Stimulated activated CD8-positive, alpha-beta memory T cell treated with anti-CD3 and anti-CD28 coated beads, Interleukin-7, amount 100 ng/mL, for 4 hours (primary cell): ENCODE data around the gene KLF6.

Experiments
- DNase-seq, 2 donors: peaks; one replicate each; pipeline ENCODE4 v3.0.0-alpha.2; 2020; ENCODE audit warnings: low read depth in 2 of 2

The KLF6 gene

DNA sequence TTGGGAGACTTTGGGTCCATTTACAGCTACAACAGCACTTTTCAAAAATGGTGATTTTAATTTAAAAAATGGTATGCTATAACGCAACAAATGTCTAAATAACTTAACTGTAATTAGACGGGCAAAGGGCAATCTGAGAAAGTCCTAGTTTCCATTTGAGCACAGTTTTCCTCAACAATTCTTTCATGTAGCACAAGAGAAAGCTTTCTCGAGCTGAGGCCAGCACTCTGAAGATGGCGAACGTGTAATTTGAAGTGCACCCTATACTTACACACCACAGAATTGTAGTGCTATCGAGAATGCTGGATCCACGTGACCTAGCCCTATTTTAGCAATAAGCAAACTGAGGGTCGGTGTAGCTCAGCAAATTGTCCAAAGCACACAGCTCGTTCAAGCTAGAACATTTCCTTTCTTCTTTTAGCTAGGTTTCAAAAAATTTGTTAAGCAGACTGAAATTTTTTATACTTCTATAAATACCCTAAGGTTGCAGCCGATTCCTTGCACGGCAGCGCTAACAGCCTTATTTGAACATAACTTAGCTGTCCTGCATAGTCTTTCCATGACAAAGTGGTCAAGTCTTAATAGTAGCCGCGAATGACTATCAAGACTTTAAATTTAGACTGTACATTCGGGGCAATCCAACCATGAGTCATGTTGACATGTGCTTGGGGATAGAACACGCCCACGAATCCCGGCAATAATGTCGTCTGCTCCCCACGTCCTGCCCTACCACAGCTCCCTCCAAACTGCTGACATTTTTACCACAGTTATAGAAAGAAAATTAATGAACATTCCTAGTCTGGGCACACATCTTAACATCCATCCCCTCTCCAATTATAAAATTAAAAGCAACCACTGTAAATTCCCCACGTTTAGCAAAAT, 10.0 kb downstream of the KLF6 start:
- DNase-seq = no peak

DNA sequence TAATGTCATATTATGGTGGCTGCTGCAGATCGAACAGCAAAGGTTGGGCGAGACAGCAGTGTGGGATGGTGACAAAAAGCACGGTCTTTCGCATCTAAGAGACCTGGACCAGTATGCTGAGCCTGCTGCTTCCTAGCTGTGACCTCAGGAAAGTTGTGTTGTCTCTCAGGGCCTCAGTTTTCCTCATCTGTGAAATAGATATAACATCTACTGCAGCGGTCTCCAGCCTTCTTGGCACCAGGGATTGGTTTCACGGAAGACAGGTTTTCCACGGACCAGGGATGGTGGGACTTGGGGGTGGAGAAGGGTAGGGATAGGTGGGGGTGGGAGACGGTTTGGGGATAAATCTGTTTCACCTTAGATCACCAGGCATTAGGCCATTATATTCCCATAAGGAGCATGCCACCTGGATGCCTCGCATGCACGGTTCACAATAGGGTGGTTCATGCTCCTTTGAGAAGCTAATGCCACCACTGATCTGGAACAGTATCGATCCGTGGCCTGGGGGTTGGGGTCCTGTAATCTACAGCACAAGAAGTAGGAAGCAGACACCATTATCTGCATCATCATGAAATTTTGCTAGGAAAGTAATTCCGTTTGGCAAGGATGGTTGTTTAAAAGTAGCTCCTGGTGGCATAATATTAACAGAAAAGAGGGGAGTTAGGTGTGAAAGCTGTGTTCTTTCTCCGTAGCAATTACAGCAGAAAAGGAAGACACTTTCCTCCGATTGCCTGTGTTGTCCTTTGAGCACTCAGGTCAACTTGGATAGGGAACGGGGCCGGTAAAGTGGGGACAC, 10.8 kb downstream of the KLF6 start:
- DNase-seq = no peak

DNA sequence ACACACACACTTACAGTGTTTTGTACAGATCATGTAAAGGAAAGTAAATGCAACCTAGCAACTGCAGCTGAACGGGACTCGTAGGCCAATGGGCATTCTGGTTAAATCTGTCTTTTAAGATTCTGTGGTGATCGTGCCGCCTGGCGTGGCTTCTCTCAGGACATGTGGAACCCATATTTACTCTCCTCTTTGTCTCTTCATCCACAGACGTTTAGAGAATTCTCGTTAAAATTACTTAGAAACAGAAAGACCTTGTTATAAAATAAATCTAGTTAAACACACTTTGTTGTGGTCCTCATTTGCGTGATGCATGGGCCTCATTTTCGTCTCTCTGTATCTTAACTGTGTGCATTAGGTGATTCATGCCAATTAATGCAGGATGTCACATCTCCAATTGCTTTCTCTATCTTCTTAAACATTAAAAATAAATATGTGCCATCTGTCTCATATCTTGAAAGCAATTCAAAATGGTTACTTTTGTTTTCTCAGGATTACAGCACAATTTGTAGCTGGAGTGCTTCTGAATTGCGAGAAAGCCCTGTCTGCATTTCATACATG, 11.5 kb downstream of the KLF6 start:
- no peak for DNase-seq

DNA sequence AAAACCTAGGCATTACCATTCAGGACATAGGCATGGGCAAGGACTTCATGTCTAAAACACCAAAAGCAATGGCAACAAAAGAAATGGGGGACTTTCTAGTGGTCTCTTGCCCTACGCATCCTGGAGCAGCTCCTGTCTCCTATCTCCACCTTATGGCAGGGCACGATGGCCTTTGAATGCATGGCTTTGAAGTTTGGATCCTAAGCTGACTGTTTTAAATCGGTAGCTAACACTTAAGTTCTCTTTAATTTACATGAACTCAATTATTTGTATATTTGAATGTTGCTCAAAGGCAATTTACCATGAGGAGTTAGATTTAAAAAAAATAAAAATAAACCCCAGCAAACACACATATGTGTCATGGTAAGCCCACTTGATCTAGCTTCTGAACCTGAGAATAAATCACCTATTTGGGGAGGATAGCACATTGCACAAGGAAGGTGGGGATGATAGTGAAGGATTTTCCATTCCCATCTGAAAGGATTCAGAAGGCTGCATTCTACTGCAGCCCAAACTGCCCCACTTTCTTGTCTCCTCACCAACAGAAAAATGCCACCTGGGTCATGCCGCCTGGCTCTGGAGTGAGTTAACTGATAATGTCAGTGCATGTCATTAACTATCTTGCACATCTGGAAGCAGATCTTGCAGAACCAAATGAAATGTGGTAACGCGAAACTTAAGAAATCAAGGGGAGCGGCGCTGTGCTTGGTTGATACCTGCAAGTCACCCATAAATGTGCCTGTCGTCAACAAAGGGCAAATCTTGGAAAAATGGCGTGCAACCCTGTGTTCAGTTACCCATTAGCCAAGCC, 12.4 kb downstream of the KLF6 start:
- no peak for DNase-seq

DNA sequence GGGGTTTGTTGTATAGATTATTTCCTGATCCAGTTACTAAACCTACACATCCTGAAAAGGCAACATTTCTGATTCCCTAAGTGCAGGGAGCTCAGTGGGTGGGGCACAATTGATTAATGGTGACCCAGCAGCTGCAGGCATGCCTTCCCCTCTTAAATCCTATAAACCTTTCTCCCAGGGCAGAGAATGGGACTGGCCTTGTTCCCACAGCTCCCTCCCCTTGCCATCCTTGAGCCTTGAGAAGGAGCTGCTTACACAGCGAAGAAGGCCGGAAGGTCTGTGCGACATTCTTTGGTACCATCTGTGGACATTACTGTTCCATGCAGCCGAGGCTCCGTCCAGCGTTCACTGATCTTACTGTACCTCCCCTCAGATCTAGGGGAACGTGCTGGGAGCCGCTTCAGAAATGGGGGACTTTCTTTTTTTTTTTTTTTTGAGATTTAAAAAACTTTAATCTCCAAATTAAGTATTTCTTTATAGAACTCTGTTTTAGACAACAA, 14.3 kb downstream of the KLF6 start:
- DNase-seq = no peak

DNA sequence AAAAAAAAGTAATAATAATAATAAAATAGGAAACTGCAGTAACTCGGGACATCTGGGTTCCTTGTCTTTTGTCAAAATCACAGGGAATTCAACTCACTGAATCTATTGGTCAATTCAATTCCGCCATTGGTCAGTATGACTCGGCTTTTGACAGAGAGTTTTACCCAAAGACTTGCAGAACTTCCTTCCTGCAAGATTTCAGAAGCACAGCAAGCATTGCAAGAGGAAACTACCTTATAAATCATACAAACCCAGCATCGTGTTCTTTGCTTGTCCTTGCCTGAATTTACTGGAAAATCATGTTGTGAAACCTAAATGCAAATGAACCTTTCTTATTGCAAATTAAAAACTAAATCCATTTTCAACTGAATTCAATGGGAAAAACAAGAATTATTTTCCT, 15.5 kb downstream of the KLF6 start:
- no peak for DNase-seq

DNA sequence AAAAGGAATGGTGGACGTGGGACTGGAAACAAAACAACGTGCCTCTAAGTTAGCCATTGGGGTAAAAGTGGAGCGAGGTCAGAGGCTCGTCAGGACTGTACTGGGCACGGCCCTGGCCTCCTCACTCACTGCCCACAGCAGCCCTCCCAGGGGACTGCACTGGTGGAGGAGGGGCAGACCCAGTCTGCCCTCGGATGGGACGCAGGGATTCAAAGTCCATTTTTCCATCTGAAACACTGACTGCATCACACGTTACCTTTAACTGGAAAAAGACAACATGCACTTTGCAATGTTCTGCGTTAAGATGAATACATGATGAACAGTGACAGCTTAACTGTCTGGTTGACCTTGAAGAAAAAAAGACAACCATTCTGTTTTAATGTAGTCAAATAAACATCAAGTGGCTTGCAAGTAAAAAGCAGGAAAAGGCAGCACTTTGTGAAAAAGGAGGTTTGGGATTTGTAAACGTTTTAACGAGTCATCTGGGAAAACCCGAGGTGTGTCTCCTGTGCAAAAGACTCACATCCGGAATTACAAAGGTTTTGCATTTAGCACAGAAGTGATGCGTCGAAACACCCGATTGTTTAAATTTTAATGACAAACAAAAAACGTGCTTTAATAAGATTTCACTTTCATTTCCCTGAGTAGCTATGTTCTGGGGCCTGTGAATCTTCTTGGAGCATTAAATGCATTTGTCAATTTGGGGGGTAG, 18.8 kb downstream of the KLF6 start:
- DNase-seq = no peak

DNA sequence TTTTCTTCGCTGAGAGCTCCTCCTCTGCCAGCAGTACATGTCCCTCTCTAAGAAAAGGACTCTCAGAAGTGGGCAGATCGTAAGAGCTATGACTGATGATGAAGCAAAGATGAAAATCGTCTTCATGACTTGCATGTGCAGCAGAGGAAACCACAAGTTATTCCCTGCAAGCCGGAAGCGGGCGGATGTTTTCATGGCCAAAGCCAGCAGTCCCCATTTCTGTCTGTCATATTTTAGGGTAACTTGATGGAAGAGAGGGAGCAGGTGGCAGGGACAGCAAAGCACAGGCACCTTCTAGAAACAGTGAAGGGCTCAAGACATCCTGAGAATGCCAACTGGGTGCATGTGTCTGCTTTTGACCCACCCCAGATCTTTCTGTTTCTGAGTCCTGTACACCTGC, 19.9 kb downstream of the KLF6 start:
- no peak for DNase-seq

DNA sequence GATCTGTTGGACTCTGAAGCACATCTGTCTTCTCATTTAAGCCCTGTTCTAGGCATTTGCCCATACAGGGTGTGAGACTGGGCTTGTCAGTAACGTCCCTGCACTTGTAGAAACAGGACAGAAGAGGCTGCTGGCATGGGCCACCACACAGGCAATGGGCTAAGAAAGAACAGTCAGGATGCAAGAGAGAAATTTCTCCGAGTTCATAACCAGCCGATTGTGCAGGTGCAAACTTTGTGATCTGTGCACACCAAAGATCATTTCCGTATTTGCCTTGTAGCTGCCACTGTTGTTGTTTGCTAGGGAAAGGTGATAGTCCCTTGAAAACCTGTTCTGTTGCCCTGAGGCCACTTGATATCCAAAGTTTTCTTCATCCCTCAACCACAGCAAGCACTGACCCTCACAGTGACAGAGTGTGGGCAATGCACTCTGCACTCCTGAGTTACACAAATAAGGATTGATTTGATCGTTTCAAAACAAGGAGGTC, 20.3 kb downstream of the KLF6 start:
- no peak for DNase-seq

DNA sequence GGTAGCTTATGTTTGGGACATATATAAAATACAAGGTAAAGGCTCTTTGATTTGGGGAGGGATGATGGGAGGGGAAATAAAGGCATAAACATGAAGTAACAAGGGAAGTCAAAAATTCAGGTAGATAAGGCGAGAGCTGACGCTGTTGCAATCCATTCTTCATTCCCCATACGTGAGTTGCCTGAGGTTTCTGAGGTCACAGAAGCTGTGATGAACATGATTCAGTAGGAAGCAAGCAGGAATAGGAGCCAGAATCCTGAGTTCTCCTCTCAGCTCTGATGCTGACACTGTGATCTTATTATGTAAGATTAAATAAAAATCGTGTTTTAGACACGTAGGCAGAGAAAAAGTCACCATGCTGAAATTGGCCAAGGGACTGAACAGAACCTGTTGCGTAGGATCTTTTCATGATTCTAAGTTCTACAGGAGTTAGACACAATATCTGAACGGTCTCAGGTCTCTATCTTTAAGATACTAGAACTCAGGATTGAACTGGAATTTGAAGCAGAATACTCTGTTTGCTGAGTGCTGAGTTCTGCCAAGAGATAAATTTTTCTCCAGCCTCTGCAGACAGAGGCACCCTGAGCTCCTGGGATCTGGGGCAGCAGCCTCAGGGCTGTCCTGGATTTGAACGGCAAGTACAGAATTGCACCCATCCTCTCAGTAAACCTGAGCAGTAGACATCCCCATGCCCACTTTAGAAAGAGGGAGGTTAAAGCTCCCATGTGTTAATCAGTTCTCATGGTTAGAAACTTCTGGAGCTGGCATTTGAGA, 21.0 kb downstream of the KLF6 start:
- DNase-seq = no peak

DNA sequence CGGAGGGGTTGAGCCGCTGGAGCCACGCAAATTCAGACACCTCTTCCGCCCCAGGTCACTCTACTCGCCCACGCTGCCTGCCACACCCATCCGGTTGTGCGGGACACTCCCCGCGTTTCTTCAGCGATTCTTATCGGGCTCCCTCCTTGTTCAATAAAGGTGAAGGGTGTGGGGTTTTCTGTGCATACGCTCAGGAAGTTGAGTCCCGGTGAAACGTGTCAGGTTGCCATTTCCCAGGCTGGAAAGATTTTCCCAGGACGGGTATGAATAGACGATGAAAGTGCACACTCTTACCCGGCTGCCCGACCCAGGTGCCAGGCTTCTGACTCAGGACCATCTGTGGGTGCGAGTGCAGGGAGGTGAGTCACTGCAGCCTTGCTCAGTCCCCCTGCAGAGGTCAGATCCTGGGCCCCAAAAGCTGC, 22.0 kb downstream of the KLF6 start:
- no peak for DNase-seq

DNA sequence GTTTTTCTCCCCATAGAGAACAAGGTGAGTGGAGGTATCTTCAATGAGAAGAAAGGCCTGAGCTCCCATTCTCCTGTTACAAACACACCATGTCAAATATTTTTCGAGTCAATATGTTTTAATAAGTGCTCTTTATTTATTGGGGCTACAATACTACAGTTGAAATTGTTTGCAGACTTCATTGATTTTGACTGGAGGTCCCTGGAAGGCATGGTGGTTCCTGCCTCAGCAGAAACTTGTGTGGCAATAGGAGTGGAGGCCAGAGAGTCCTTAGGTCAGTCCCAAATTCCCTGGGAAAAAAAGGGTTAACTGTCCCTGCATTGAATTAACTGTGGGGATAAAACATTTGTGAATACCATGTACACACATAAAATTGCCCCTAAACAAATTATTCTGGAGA, 22.7 kb downstream of the KLF6 start:
- DNase-seq = no peak

DNA sequence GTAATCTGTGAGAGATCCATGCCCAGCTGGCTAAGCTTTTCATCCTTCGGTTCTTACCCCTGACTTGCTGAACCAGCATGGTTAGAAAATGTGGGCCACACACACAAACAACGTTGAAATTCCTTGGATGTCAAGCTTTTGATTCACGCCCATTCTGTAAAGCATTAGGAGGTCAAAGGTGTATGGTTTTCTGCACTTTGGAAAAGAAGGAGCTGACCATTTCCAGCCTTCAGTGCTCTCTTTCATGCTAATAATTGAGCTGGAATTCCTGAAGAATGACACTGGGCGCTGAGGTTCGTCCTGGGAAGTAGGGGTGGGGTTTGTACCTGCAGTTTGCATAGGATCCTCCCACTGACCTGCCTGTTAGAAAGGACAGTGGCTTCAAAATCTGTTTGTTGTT, 23.1 kb downstream of the KLF6 start:
- no peak for DNase-seq

DNA sequence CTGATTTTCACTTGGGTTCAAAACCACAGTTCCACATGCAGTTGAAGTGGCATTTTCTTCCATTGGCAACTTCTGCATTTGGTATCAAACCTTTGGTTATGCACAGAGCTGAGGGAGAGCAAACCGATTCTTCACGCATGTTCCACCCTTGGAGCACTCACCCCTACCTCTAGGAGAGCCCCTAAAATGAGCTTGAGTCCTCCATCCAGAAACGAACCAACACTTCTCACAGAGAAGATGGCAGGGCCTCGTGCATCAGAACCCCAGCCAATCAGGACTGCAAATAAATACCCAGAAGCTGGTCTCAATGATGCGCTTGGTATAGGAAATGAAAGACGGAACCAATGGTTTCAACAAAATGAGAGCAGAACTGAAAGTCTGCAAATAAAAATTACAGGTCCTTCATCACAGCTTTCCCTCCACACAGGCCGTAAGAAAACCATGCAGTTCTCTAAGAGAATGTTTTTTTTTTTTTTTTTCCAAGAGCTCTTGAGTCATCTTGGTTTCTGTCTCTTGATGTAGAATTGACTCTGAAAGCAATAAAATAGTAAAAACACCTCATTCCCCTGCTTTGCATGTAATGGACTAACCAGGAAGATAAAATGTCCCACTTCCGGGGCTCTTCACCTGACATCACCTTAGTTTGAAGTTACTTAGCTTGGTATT, 23.9 kb downstream of the KLF6 start:
- no peak for DNase-seq

DNA sequence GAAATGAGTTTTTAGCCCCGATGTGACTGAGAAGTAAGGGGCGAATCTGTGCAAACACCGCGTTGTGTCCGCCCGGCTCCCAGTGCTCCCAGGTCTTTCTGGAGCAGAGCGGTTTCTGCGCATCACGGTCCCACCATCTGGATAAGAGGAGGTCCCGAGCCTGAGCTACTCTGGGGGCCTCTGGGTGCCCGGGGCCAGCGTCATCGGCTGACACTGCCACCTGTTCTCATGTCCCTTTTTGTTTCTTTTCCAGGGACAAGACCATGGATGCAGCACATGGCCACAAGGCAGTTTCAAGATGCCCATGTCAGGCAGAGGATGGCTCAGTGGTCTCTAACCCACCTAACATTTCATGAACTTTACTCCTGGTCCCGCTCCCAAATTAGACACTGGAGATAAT, 24.9 kb downstream of the KLF6 start:
- no peak for DNase-seq

DNA sequence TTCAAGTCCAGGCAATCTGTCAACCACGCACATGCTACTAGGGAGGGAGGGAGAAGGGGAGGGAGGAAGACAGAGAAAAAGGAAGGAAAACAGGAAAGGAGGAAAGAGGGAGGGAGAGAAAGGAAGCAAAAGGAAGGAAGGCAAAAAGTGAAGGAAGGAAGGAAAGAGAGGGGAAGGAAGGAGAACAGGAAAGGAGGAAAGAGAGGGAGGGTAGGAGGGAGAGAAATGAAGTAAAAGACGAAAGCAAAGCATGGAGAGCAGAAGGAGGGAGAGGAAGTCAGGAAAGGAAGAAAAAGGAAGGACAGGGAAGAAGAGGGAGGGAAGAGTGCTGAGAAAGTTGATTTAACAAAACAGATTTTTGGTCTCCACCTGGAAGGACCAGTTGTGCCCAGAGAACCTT, 25.6 kb downstream of the KLF6 start:
- no peak for DNase-seq

DNA sequence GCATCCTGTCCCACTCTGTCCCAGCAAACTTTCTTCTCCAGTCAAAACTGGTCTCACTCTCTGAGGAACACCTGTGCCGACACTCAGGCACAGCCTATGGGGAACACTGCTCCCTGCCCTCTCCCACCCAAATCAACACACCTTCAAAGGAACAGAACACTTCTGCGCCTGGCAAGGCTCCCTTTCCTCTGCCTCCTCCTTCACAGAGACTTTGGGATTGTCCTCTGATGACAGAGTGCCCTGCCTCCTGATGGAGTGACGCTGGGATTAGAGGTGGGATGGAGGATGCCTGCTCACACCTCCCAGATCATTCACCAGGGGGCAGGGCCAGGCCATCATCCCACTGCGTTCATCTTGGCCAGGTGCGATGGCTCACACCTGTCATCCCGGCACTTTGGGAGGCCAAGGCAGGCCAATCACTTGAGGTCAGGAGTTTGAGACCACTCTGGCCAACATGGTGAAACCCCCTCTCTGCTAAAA, 26.5 kb downstream of the KLF6 start:
- DNase-seq = no peak

DNA sequence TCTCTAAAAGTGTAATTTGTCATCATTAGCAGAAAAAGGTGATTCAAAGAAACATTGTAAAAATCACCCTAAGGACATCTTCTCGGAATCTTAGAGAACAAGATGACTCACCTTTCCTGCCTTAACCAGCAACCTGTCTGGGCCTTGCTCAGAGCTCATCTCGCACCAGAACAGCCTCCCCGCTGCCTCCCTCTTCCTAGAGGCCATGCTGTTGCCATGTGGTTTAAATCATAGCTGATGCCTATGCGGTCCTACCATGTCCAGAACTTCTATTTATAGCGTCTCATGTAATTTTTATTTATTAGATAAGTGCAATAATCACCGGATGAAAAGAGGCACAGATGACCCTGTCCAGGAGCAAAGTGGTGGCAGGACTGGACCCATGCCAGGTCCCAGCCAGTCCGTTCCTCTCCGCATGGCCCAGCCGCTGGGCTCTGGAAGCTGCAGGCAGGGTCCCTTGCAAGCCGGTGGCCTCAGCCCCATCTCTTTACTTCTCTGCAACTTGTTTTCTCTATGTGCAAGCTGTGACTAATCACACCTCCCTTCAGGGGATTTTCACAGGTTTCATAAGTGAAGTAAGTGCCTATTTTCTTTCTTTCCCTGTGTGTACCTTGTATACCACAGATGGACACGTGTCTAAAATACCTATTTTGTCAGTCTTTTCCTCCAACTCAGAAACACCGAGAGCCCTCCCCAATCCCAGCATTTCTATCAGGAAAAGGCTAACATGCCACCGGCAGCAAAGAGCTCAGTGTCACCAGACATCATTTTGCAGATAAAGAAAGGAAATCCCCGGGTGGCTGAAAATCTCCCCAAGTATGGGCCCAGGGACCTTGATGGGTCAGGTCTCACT, 27.1 kb downstream of the KLF6 start:
- peak; percentile 63 to 64 for DNase-seq

DNA sequence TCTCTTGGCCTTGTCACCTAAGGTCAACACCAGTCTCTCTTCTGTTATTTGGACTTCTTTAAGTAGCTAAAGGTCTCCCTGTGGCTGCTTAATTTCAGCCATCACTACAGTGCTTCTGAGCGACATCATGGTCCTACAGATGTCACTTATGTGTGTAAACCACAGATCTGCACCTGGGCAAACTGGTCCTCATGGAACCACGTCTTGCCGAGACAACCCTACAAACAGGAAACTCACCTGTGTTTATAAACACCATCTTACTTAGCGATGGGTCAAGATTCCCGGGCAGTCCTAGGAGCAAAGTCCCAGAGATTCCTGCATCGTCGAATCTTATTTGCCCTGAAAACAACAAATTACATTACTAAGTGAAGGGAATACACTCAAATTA, 27.8 kb downstream of the KLF6 start:
- no peak for DNase-seq
